Measurements from ENCODE around the gene TSEN54. TPM values are rescaled to one million over a fixed set of nuclear protein-coding genes. Genes with fewer than 3 reads are reported as not detected.

TSEN54 gene
- total RNA-seq, 1 experiment from 2014 or later = 44.5 TPM

DNA sequence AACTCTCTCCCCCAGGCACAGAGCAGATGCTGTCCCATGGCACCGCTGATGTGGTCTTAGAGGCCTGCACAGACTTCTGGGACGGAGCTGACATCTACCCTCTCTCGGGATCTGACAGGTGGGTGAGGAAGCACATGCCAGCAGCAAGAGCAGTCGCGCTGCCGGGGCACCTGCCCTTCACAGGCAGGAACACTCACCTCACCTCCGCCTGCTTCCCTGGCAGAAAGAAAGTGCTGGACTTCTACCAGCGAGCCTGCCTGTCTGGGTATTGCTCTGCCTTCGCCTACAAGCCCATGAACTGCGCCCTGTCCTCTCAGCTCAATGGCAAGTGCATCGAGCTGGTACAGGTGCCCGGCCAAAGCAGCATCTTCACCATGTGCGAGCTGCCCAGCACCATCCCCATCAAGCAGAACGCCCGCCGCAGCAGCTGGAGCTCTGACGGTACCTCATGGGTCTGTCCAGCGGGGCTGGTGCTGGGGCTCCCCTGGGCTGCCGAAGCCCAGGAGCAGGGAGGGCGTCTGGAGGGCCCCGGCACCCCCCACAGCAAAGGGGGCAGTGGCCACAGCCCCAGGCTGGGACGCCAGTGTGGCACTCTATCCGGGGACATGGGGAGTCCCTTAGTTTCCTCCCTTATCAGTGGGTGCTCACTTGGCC is 22.7 kb upstream of the TSEN54 start:
- Histone ChIP-seq H4K91ac (ENCODE audit: insufficient read length, low read depth, low read length) (no peak overlapping the region), H3T11ph (ENCODE audit: low read length) (no peak overlapping the region), H4K8ac (replicated peaks; ENCODE audit: insufficient read length, low read depth, low read length) (no peak overlapping the region), H3K23ac (ENCODE audit: insufficient read length, low read depth, low read length) (no peak overlapping the region), H3K4me1 (ENCODE audit: insufficient read depth, low read length) (no peaks in the 10 kb centered on the region), H3K9ac (ENCODE audit: extremely low read depth, insufficient read length, low read length) (no peak overlapping the region), H2AFZ (ENCODE audit: low read length) (no peak overlapping the region), H4K5ac (ENCODE audit: insufficient read length, low read depth, low read length) (no peak overlapping the region), H3K56ac (ENCODE audit: insufficient read length, low read depth, low read length) (no peak overlapping the region), H2BK5ac (ENCODE audit: insufficient read length, low read length) (no peak overlapping the region), H2BK15ac (ENCODE audit: low read depth, low read length) (no peak overlapping the region), H3K4ac (ENCODE audit: low read depth, low read length) (no peak overlapping the region), H3K27me3 (ENCODE audit: insufficient read depth, low read length) (no peaks in the 10 kb centered on the region), H3K79me1 (ENCODE audit: insufficient read depth, low read depth, low read length, poor library complexity, severe bottlenecking) (no peaks in the 10 kb centered on the region), H2BK120ac (ENCODE audit: low read depth, low read length, poor library complexity, severe bottlenecking) (no peak overlapping the region), H3K79me2 (ENCODE audit: insufficient read depth, low read length) (no peaks in the 10 kb centered on the region), H3K18ac (ENCODE audit: insufficient read length, low read depth, low read length) (no peak overlapping the region), H3K14ac (ENCODE audit: insufficient read depth, low read length) (no peak overlapping the region), H3K9me3 (ENCODE audit: control insufficient read depth, low read depth, low read length) (no peaks in the 10 kb centered on the region), H4K20me1 (ENCODE audit: control insufficient read depth, insufficient read depth, insufficient read length) (no peaks in the 10 kb centered on the region), H2BK12ac (ENCODE audit: insufficient read length, low read depth, low read length) (no peak overlapping the region), H3K4me2 (ENCODE audit: insufficient read depth, insufficient read length, low read length) (no peak overlapping the region), H3K27ac (ENCODE audit: insufficient read length, low read depth, low read length) (no peak overlapping the region), H2AK5ac (ENCODE audit: insufficient read length, low read length) (no peak overlapping the region), H2BK20ac (ENCODE audit: low read depth, low read length, poor library complexity, severe bottlenecking) (no peak overlapping the region), H3K23me2 (ENCODE audit: insufficient read length, low read depth, low read length, poor library complexity, severe bottlenecking) (no peaks in the 10 kb centered on the region)
- no peak for DNase-seq
- no CpG with 5 or more reads among the region's 23 CpGs for WGBS (ENCODE audit: extremely low coverage, insufficient read length, low lambda C conversion rate)
- Mint-ChIP-seq H3K27ac (no peak overlapping the region), H3K9me3 (no peaks in the 10 kb centered on the region), H3K4me3 (no peak overlapping the region), H3K4me1 (no peaks in the 10 kb centered on the region), H3K27me3 (ENCODE audit: low read depth) (no peaks in the 10 kb centered on the region), H3K36me3 (ENCODE audit: insufficient read depth in 1 of 3, low read depth in 3 of 3) (peaks cover 0 to 46% (median 32%) of the 10 kb centered on the region in 3 experiments; a peak in 5 of 7 replicates)
- TF ChIP-seq, protein P1, sequence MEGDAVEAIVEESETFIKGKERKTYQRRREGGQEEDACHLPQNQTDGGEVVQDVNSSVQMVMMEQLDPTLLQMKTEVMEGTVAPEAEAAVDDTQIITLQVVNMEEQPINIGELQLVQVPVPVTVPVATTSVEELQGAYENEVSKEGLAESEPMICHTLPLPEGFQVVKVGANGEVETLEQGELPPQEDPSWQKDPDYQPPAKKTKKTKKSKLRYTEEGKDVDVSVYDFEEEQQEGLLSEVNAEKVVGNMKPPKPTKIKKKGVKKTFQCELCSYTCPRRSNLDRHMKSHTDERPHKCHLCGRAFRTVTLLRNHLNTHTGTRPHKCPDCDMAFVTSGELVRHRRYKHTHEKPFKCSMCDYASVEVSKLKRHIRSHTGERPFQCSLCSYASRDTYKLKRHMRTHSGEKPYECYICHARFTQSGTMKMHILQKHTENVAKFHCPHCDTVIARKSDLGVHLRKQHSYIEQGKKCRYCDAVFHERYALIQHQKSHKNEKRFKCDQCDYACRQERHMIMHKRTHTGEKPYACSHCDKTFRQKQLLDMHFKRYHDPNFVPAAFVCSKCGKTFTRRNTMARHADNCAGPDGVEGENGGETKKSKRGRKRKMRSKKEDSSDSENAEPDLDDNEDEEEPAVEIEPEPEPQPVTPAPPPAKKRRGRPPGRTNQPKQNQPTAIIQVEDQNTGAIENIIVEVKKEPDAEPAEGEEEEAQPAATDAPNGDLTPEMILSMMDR (conservative IDR thresholded peaks at IDR 0.05) = no peak

Data from H9 (cell line).